HCT116 (cell line): ENCODE data around the gene APOM. TPM values are rescaled to one million over a fixed set of nuclear protein-coding genes. Genes with fewer than 3 reads are reported as not detected.

ENCODE experiments used
- ATAC-seq: fragments of 200-7000 bp; cut with Tn5 transposase; 2 replicates; pipeline ENCODE4 v1.9.1; 2020; ENCODE audit warnings: mild to moderate bottlenecking, moderate library complexity
- BruUV-seq: library from RNA; stranded (reverse); fragments of 400-500 nt; replicated peaks from 2 replicates; lab custom pipeline; 2021; lab: Mats Ljungman, UMichigan
- CTCF ChIA-PET: fragments of 300-600 bp; sonication (Branson Sonifier 250); formaldehyde crosslinking; loops from one replicate; lab custom pipeline; 2021; ENCODE audit warnings: antibody characterized with exemption; lab: Charles Lee
- POLR2A ChIA-PET: fragments of 300-600, 350-600 bp; sonication (Branson Sonifier 250); formaldehyde crosslinking; loops from one replicate; lab custom pipeline; 2021; ENCODE audit warnings: antibody characterized with exemption; lab: Charles Lee
- RAD21 ChIA-PET, 2 experiments: fragments of 300-600 bp; sonication (Branson Sonifier 250); formaldehyde crosslinking; loops; one replicate each; lab custom pipeline; 2023; ENCODE audit warnings: low total read pairs in 2 of 2; ENCODE audit not compliant: uncharacterized antibody in 2 of 2, unreplicated experiment in 2 of 2, low non-redundant PET in 1 of 2; lab: Charles Lee
- DNase-seq: peaks from one replicate; pipeline ENCODE4 v3.0.0-alpha.2; 2010; ENCODE audit warnings: low read depth, low spot score
- H2AFZ ChIP-seq: fragments of 200-600 bp; shearing (Covaris generic), sonication (generic); 2 replicates; pipeline ENCODE4 v1.6.1; 2017; ENCODE audit warnings: low read depth, mixed run types, mixed read lengths, antibody characterized with exemption, low read length; ENCODE audit not compliant: poor library complexity, severe bottlenecking
- H3K27ac ChIP-seq: 2 replicates; pipeline ENCODE4 v1.5.1; 2012; ENCODE audit warnings: low read depth, low read length
- H3K27me3 ChIP-seq: fragments of 200-600 bp; sonication (generic); 2 replicates; pipeline ENCODE4 v1.6.1; 2016; ENCODE audit warnings: mixed run types, low read length, mixed read lengths; ENCODE audit not compliant: insufficient read depth
- H3K36me3 ChIP-seq, 2 experiments: fragments of 200-500 bp in 1 of 2; fragments of 200-600 bp in 1 of 2; sonication (Bioruptor generic) in 1 of 2; sonication (generic) in 1 of 2; 2 replicates each; pipeline versions ENCODE4 v1.5.1 to v1.6.1; 2014 to 2016; ENCODE audit warnings: low read length in 2 of 2, inconsistent platforms in 1 of 2, mixed read lengths in 1 of 2, mixed run types in 1 of 2; ENCODE audit not compliant: insufficient read depth in 2 of 2, control insufficient read depth in 1 of 2
- H3K4me1 ChIP-seq, 2 experiments: fragments of 200-600 bp in 1 of 2; sonication (generic) in 1 of 2; 2 replicates each; pipeline versions ENCODE4 v1.5.1 to v1.6.1; 2012 to 2017; ENCODE audit warnings: low read length in 2 of 2, inconsistent platforms in 1 of 2, mild to moderate bottlenecking in 1 of 2, mixed read lengths in 1 of 2, mixed run types in 1 of 2, moderate library complexity in 1 of 2; ENCODE audit not compliant: insufficient read depth in 2 of 2, control insufficient read depth in 1 of 2
- H3K4me2 ChIP-seq: fragments of 200-600 bp; sonication (generic); 2 replicates; pipeline ENCODE4 v1.6.1; 2017; ENCODE audit warnings: mixed run types, low read length, mixed read lengths
- H3K4me3 ChIP-seq, 2 experiments: fragments of 200-600 bp in 1 of 2; sonication (generic) in 1 of 2; replicated peaks in 1 of 2; 2 replicates each; pipeline ENCODE4 v1.5.1; 2011 to 2016; ENCODE audit warnings: low read length in 2 of 2, control low read depth in 1 of 2, low read depth in 1 of 2, mild to moderate bottlenecking in 1 of 2, mixed read lengths in 1 of 2, mixed run types in 1 of 2
- H3K79me2 ChIP-seq: fragments of 200-600 bp; sonication (generic); 2 replicates; pipeline ENCODE4 v1.6.1; 2017; ENCODE audit warnings: mild to moderate bottlenecking, mixed run types, low read length, moderate library complexity, mixed read lengths; ENCODE audit not compliant: insufficient read depth
- H3K9ac ChIP-seq: fragments of 200-600 bp; sonication (generic); 2 replicates; pipeline ENCODE4 v1.6.1; 2016; ENCODE audit warnings: low read length, mixed read lengths
- H3K9me2 ChIP-seq: fragments of 200-600 bp; sonication (generic), shearing (Covaris generic); 2 replicates; pipeline ENCODE4 v1.6.1; 2017; ENCODE audit warnings: mixed run types, mild to moderate bottlenecking, moderate library complexity; ENCODE audit not compliant: insufficient read depth
- H3K9me3 ChIP-seq, 2 experiments: fragments of 200-500 bp in 1 of 2; fragments of 200-600 bp in 1 of 2; sonication (Bioruptor generic) in 1 of 2; sonication (generic) in 1 of 2; 2 replicates each; pipeline ENCODE4 v1.6.1; 2014 to 2017; ENCODE audit warnings: low read length in 2 of 2, mixed read lengths in 2 of 2, inconsistent platforms in 1 of 2, low read depth in 1 of 2, mild to moderate bottlenecking in 1 of 2, mixed run types in 1 of 2, moderate library complexity in 1 of 2; ENCODE audit not compliant: control insufficient read depth in 1 of 2, insufficient read depth in 1 of 2
- H4K20me1 ChIP-seq: fragments of 200-600 bp; sonication (generic), shearing (Covaris generic); 2 replicates; pipeline ENCODE4 v1.6.1; 2017; ENCODE audit warnings: mixed run types, mild to moderate bottlenecking, moderate library complexity; ENCODE audit not compliant: insufficient read depth
- CBX3 ChIP-seq: IDR thresholded peaks from 2 replicates; pipeline ENCODE4 v1.6.1; 2012; ENCODE audit warnings: low read depth
- EGR1 ChIP-seq: IDR thresholded peaks from 2 replicates; pipeline ENCODE4 v1.6.1; 2012; ENCODE audit warnings: low read depth
- ELF1 ChIP-seq: IDR thresholded peaks from 2 replicates; pipeline ENCODE4 v1.6.1; 2012; ENCODE audit warnings: low read depth, borderline replicate concordance
- EZH2 ChIP-seq: fragments of 200-600 bp; sonication (generic); IDR thresholded peaks from 2 replicates; pipeline ENCODE4 v1.6.1; 2017; ENCODE audit warnings: antibody characterized with exemption, mixed run types
- EZH2phosphoT487 ChIP-seq: fragments of 200-600 bp; IDR thresholded peaks from 2 replicates; pipeline ENCODE4 v1.6.1; 2018; ENCODE audit warnings: antibody characterized with exemption, borderline replicate concordance
- FOSL1 ChIP-seq: IDR thresholded peaks from 2 replicates; pipeline ENCODE4 v1.6.1; 2012; ENCODE audit warnings: low read depth
- MAX ChIP-seq: IDR thresholded peaks from 2 replicates; pipeline ENCODE4 v1.6.1; 2012
- POLR2A ChIP-seq: IDR thresholded peaks from 2 replicates; pipeline ENCODE4 v1.7.0; 2011; ENCODE audit warnings: borderline replicate concordance; ENCODE audit not compliant: insufficient read depth, insufficient read length; ENCODE audit errors: extremely low read depth
- POLR2AphosphoS5 ChIP-seq: IDR thresholded peaks from 2 replicates; pipeline ENCODE4 v1.6.1; 2011; ENCODE audit warnings: mild to moderate bottlenecking, low read depth, low read length, moderate library complexity
- RAD21 ChIP-seq: IDR thresholded peaks from 2 replicates; pipeline ENCODE4 v1.6.1; 2012; ENCODE audit warnings: low read depth, mild to moderate bottlenecking
- REST ChIP-seq: IDR thresholded peaks from 2 replicates; pipeline ENCODE4 v1.6.1; 2012; ENCODE audit warnings: low read depth
- SIN3A ChIP-seq: IDR thresholded peaks from 2 replicates; pipeline ENCODE4 v1.6.1; 2012; ENCODE audit warnings: low read depth
- SP1 ChIP-seq: IDR thresholded peaks from 2 replicates; pipeline ENCODE4 v1.6.1; 2012; ENCODE audit warnings: low read depth
- SRF ChIP-seq: IDR thresholded peaks from 2 replicates; pipeline ENCODE4 v1.6.1; 2012; ENCODE audit warnings: low read depth
- YY1 ChIP-seq: IDR thresholded peaks from 2 replicates; pipeline ENCODE4 v1.6.1; 2011; ENCODE audit warnings: low read length, low read depth, moderate library complexity, mild to moderate bottlenecking; ENCODE audit not compliant: insufficient replicate concordance; ENCODE audit errors: extremely low read depth
- ZBTB33 ChIP-seq: IDR thresholded peaks from 2 replicates; pipeline ENCODE4 v1.6.1; 2011; ENCODE audit warnings: mild to moderate bottlenecking, low read length, moderate library complexity; ENCODE audit not compliant: insufficient replicate concordance; ENCODE audit errors: extremely low read depth
- ZFX ChIP-seq: fragments of 450-650 bp; IDR thresholded peaks from 2 replicates; pipeline ENCODE4 v1.6.1; 2017
- ZNF274 ChIP-seq: fragments of 200-500 bp; sonication (Bioruptor generic); IDR thresholded peaks from 2 replicates; pipeline ENCODE4 v1.6.1; 2014; ENCODE audit warnings: mild to moderate bottlenecking, low read depth, low read length, inconsistent platforms
- intact Hi-C: fragments of 100-400 bp; cut with micrococcal nuclease; formaldehyde crosslinking; loops from 2 replicates; pipeline ENCODE4 v1.10.0; 2022
- total RNA-seq: library from RNA; stranded (reverse); gene quantifications from one replicate; pipeline ENCODE4 v1.2.1, GENCODE V29; 2021; ENCODE audit not compliant: unreplicated experiment
- TF ChIP-seq, protein P1 (sequence below), 3 experiments: fragments of 200-600 bp in 1 of 3; sonication (generic) in 1 of 3; IDR thresholded peaks in 2 of 3; conservative IDR thresholded peaks in 1 of 3; 2 replicates each; pipeline ENCODE4 v1.5.1; 2012 to 2017; ENCODE audit warnings: low read depth in 2 of 3, low read length in 2 of 3, antibody characterized with exemption in 1 of 3, borderline replicate concordance in 1 of 3, control low read depth in 1 of 3, mild to moderate bottlenecking in 1 of 3, mixed read lengths in 1 of 3, mixed run types in 1 of 3, moderate library complexity in 1 of 3; ENCODE audit not compliant: insufficient read depth in 1 of 3

APOM gene
- total RNA-seq, 1 experiment from 2014 or later: 2.2 TPM

- Histone ChIP-seq H3K4me3 (peak within 1 kb of the TSS; percentile 97 to 99), H3K36me3 (peaks cover 31 to 50% of the 10 kb centered on the region in 2 experiments), H3K79me2 (peaks cover 58% of the 10 kb centered on the region), H3K27me3 (no peaks in the 10 kb centered on the region), H3K4me1 (peaks cover 14 to 34% of the 10 kb centered on the region in 2 experiments; a peak in 3 of 4 replicates), H3K9ac (peak within 1 kb of the TSS; percentile 90), H4K20me1 (no peaks in the 10 kb centered on the region), H3K4me2 (peak within 1 kb of the TSS; percentile 83), H3K9me3 (no peaks in the 10 kb centered on the region), H3K9me2 (no peaks in the 10 kb centered on the region), H2AFZ (no peak within 1 kb of the TSS), H3K27ac (peak within 1 kb of the TSS; percentile 90)
- ChIA-PET CTCF (interaction anchor here (1.1 kb wide), 1 partner anchor 67 kb away, joined by 4 read pairs; no protein-coding TSS in a partner anchor), RAD21 (no interaction called here), POLR2A (interaction anchor here (0.6 to 3.9 kb wide), 9 partner anchors 10 to 517 kb away, joined by 3 to 32 read pairs (median 5); partner anchors contain the start of genes ABHD16A, APOM, BAG6 and CLIC1)
- no TSS peak for BruUV-seq
- intact Hi-C loops: loop anchor here (1.0 to 5.0 kb wide), 4 partner anchors 72 to 232 kb away; partner anchors contain the start of genes ATP6V1G2, CLIC1, DDX39B and EHMT2
- ATAC-seq (peak; percentile 84), DNase-seq (peak; percentile 96)
- peak; percentile 86 for TF ChIP-seq POLR2AphosphoS5
- no peak for TF ChIP-seq ZBTB33
- peak; percentile 20 for TF ChIP-seq YY1
- TF ChIP-seq, protein P1, sequence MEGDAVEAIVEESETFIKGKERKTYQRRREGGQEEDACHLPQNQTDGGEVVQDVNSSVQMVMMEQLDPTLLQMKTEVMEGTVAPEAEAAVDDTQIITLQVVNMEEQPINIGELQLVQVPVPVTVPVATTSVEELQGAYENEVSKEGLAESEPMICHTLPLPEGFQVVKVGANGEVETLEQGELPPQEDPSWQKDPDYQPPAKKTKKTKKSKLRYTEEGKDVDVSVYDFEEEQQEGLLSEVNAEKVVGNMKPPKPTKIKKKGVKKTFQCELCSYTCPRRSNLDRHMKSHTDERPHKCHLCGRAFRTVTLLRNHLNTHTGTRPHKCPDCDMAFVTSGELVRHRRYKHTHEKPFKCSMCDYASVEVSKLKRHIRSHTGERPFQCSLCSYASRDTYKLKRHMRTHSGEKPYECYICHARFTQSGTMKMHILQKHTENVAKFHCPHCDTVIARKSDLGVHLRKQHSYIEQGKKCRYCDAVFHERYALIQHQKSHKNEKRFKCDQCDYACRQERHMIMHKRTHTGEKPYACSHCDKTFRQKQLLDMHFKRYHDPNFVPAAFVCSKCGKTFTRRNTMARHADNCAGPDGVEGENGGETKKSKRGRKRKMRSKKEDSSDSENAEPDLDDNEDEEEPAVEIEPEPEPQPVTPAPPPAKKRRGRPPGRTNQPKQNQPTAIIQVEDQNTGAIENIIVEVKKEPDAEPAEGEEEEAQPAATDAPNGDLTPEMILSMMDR (IDR thresholded peaks at IDR 0.05 in 2 of 3, conservative IDR thresholded peaks at IDR 0.05 in 1 of 3; ENCODE audit: borderline replicate concordance in 1 of 3, insufficient read depth in 1 of 3, low read depth in 2 of 3, low read length in 2 of 3): no peak
- TF ChIP-seq SIN3A: no peak
- TF ChIP-seq REST: no peak
- peak; percentile 89 for TF ChIP-seq POLR2A
- no peak for TF ChIP-seq SRF
- no peak for TF ChIP-seq EGR1
- TF ChIP-seq EZH2phosphoT487: no peak
- no peak for TF ChIP-seq MAX
- TF ChIP-seq ELF1: no peak
- TF ChIP-seq CBX3: no peak
- TF ChIP-seq ZNF274: no peak
- TF ChIP-seq SP1: no peak
- TF ChIP-seq ZFX: peak; percentile 57
- TF ChIP-seq FOSL1: no peak
- TF ChIP-seq EZH2: no peak
- no peak for TF ChIP-seq RAD21
Measured at GRCh38 chr6:31665501-31666336, 10.0 kb downstream of the APOM start, which contains the start of gene CSNK2B. Gene CSNK2B, plus strand, starts transcription at chr6:31666080. Its CDS starts 752 bp downstream, at chr6:31666832.
